Measurements from ENCODE around the gene ABCA10. TPM values are rescaled to one million over a fixed set of nuclear protein-coding genes. Genes with fewer than 3 reads are reported as not detected.
A peak's percentile ranks its signal among the peaks of the same experiment; 100 is the strongest.

The ABCA10 gene
- polyA plus RNA-seq, 3 donors = 1.9 to 3.5 (median 2.8) TPM

- DNase-seq = no peak
Measured at GRCh38 chr17:69166957-69167356, 61.7 kb downstream of the ABCA10 start.

DNA sequence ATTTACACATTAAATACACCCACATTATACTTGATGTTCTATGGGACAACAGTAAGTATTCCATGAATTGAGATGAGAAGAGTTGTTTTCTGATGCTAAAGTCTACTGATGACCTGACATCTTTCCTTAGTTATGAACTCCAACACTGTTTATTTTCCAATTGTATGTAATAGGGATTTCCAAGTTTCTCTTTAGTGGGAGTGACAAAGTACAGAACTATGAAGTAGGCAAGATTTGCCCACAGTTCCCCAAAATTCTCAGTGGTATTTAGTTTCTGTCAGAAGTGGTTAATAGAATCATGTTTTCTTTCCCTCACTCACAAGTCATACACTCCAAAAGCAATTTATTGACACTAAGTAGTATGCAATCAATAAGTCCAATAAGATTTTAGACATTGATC, 64.4 kb downstream of the ABCA10 start:
- no peak for DNase-seq

- DNase-seq = no peak
Measured at GRCh38 chr17:69159418-69159817, 69.2 kb downstream of the ABCA10 start.

GRCh38 chr17:69154267-69154666, 74.4 kb downstream of the ABCA10 start:
- DNase-seq = no peak

DNA sequence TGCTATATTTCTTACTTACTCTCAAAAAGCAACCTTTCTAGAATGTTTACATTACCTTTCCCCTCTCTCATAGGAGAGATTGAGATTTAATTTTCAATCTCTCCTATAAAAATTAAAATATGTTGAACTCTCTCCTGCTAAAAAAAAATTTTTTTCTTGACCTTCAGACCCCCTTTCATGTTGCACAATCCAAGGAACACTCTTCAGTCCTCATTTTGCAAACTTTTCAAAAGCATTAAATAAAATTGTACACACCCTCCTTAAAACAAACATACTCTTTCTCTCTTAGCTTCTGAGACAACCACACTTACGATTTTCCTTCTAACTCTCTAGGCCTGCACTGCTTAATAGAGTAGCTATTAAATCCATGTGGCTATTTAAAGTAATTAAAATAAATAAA, 78.3 kb downstream of the ABCA10 start:
- no peak for DNase-seq

DNA sequence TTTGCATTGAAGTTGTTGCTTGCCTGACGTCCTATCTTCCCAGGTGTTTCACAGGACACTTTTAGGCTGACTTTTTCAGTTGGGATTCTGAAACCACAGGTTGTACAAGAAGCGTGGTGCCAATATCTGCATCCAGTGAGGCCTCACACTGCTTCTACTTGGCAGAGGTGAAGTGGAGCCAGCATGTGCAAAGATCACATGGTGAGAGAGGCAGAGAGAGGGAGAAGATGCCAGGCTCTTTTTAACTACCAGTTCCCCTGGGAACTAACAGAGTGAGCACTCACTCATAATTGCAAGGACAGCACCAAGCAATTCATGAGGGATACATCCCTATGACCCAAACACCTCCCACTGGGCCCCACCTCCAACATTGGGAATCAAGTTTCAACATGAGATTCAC, 81.2 kb downstream of the ABCA10 start:
- no peak for DNase-seq

DNA sequence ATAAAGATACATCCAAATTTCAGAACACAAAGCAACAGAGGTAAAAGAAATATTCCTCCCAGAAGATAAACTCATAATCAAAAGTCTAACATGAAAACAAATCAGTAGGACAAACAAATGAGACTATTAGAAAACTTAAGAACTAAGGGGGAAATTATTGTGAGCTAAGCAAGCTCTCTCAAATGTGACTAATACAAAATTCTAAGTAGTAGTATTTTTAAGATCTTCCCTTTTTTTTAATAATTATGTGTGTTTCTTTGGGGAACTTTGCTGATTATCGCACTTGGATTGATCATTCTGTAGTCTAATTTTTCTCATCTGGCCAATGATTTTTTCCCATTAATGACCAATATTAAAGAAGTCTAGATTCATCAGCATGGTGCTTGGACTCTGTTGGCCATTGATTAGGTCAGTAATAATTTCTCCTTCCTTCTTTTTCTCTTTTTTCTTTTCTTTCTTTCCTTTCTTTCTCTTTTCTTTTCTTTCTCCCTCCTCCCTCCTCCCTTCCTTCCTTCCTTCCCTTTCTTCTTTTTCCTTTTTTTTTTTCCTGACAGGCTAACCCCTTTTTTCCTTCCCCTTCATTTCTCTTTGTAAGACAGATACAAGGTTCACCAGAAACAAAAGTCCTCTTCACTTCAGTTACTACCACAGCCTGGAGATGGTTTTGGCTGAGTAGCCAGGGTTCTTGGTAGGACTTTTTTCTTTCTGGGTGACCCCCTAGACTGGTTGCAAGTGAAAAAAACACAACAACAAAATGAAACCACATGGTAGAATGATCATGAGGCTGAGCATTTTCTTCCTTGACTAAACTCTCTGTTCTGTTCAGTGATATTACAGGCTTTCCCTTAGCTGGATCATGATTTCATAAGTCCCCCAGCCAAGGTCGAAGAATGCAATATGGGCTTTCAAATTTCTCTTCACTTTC, 84.0 kb downstream of the ABCA10 start:
- DNase-seq = no peak

DNA sequence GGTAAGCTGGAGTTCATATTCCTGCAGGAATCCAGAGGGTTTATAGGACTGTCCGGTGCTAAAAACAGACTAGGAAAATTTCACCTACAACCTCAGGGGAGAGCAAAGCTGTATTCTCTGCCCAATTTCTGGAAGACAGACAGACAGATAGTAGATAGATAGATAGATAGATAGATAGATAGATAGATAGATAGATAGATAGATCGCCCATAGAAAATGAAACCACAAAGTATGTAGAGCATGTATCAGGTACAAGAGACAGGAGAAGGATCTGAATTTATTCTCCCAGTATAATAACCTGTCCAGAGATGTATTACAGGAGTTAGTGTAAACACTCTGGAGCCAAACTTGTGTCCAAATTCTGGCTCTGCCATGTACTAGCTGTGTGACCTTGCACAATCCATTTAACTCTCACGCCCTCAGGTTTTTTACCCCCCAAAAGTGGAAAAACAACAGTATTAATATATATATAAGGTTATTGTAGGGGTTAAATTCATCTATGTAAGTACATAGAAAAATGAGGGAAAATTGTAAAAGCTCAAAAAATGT, 84.9 kb downstream of the ABCA10 start:
- no peak for DNase-seq

DNA sequence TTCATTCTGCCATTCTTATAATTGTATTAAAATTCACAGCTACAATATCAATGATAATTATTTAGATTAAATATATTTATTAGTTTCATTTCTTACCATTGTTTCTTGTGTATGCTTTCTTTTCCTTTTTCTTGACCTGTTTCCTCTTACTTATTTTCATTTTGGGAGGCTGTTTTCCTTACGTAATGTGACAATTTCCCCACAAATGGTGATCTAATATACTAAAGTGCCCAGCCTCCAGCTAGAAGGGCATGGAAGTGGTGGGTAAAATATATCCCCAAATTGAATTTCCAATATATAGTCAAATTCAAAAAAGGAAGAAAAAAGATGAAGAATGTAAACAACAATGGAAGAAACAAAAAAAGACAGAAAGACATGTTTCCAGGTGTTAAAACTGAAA, 85.5 kb downstream of the ABCA10 start:
- DNase-seq = no peak

- peak; percentile 9 for DNase-seq
Measured at GRCh38 chr17:69142175-69142802, 86.3 kb downstream of the ABCA10 start.

GRCh38 chr17:69141431-69142174, 87.0 kb downstream of the ABCA10 start, which contains the start of gene ABCA6:
ABCA6 (minus strand) TSS chr17:69141895; CDS start chr17:69140703, 1,192 bp downstream.
- no peak for DNase-seq

DNA sequence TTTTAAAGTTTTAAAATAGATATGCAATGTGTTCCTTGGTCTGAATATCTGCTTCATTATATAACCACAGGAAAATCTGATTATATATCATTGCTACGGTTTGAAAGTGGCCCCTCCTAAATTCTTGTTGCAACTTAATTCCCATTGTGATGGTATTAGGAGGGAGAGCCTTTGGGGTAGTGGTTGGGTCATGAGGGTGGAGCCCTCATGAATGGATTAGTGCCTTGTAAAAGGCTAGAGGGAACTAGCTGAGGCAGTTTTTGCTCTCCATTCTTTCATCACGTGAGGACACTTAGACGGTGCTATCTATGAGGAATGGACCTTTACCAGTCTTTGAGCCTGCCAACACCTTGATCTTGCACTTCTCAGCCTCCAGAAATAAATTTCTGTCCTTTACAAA, 94.5 kb downstream of the ABCA10 start:
- no peak for DNase-seq

DNA sequence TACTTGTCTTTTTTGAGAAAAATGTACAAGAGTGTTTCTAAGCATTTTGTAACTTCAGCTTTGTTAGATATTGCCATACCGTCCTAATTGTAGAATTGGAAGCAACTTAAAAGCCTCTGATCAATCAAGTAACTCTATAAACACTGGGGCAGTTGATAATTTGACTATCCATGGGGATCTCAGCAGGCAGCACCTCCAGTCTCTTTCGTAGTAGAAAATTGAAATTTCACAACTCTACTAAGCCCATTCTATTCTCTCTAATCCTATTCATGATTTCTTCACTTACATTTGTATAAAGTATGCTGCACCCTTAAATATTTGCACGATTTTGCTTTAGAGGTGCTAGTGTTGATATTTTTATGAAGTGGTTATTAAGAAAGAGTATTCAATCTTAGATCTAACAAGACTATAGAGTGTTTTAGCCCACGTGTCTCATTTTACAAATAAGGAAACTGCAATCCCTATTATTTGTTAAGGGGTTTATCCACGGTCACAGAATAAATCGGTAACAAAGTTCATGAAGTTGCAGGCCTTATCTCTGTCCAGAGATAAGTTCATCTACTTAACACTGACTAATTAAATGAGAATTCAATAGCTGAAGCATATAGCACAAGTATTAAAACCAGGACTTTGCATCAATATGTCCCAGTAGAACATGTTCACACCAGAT, 97.9 kb downstream of the ABCA10 start:
- no peak for DNase-seq

DNA sequence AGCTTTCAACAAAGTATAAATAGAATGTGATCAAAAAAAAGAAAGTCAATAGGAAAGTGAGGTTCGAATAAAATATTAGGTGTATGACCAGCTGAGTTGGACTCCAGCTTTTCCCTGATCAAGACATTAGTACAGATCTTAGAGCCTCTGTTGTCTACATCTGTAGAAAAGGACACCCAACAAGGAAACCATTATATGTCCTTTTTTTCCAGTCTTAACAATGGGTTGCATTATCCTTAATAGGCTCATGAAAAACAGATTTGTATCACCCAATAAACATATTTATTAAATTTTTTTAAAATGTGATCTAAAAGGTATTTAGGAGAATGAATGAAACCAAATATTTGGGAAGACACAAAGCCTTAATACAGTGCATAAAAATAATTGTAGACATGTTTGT, 105.0 kb downstream of the ABCA10 start:
- DNase-seq = no peak

DNA sequence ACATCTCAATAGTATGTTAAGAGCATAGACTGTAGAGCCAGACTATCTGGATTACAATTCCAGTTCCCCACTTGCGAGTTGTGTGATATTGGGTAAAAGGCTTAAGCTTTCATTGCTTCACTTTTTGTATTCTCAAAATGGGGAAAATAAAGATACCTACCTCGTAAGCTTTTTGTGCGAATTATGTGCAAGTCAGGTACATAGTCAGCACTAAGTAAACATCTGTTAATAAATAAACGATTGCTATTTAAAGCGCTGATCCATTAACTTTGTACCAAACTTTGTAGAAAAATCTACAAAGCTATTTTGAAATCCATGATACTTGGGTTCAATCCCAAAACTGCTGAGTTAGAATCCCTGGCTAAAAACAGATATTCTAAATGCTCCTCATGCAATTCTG, 106.6 kb downstream of the ABCA10 start:
- DNase-seq = no peak

GRCh38 chr17:69117855-69118784, 110.5 kb downstream of the ABCA10 start:
- no peak for DNase-seq

- no peak for DNase-seq
Measured at GRCh38 chr17:69111794-69112193, 116.8 kb downstream of the ABCA10 start.

DNA sequence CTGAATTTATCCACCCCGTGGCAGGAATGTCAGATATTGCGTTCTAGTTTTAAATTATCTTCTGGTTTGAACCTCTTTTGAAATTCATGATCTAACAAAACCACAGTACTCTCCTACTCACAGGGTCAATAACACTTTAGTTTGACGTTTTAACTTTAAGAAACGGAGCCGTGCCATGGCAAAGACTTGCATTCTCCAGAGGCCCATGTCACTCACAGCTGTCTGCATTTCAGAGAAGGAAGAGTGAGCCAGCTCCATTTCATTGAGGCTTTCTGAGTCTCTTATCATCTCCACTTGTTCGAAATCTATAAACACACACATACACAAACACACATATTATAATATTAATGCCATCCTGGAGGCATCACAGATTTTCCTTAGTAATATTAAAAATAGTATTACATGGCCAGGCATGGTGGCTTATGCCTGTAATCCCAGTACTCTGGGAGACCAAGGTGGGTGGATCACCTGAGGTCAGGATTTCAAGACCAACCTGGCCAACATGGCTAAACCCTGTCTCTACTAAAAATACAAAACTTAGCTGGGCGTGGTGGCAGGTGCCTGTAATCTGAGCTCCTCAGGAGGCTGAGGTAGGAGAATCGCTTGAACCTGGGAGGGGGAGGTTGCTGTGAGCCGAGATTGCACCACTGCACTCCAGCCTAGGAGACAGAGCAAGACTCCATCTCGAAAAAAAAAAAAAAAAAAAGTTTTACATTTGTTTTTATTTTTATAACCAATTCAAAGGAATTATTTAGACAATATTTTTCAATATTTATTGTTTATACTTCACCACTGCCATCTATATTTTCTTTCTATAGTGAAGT, 122.5 kb downstream of the ABCA10 start:
- DNase-seq = no peak

- DNase-seq = no peak
Measured at GRCh38 chr17:69103557-69104233, 124.9 kb downstream of the ABCA10 start.
